Activated CD4-positive, alpha-beta T cell treated with anti-CD3 and anti-CD28 coated beads, Interleukin-2, amount 50 U/mL, for 4 hours (primary cell): Measurements from ENCODE around the gene SLC2A6.

ENCODE experiments used
- DNase-seq, 2 experiments: peaks; one replicate each; pipeline ENCODE4 v3.0.0-alpha.2; 2020

The SLC2A6 gene

DNA sequence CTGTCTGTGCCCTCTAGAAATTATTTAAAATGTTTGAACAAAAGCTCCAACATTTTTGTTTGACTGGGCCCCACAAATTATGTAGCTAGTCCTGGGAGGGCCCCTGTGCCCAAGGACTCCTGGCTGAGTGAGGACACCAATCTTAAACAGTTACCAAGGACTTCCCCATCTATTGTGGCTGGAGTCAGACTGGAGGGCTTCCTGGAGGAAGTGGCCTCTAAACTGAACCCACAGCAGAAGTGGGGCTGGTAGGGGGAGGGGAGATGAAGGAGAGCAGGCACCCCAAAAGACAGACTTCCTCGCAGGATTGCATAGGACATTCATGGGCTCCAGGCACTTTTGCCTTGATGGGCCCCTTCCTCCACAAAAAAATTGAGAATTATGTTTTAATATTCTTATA is 48.7 kb downstream of the SLC2A6 start:
- DNase-seq: no peak

- DNase-seq: peak in 1 of 2 experiments; percentile 13
Measured at GRCh38 chr9:133429641-133430161, 49.2 kb downstream of the SLC2A6 start.

DNA sequence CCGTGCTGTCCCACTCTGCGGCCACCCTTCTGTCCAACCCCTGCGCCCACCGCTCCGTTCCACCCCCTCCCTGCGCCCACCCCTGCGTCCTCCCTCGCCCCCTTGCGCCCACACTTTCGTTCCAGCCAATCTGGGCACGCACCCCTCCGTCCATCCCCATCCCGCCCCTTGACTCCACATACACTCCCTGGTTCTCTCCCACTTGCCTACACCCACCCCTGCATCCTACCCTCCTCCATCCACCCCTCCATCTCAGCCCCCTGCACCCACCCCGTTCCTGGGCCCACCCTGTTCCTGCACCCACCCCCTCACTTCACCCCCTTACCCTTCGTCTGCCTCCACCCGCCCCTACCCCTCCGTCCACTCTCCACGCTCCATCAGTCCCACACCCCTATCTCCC is 49.7 kb downstream of the SLC2A6 start:
- no peak for DNase-seq

GRCh38 chr9:133428617-133429101 is 50.2 kb downstream of the SLC2A6 start:
- DNase-seq: no peak

DNA sequence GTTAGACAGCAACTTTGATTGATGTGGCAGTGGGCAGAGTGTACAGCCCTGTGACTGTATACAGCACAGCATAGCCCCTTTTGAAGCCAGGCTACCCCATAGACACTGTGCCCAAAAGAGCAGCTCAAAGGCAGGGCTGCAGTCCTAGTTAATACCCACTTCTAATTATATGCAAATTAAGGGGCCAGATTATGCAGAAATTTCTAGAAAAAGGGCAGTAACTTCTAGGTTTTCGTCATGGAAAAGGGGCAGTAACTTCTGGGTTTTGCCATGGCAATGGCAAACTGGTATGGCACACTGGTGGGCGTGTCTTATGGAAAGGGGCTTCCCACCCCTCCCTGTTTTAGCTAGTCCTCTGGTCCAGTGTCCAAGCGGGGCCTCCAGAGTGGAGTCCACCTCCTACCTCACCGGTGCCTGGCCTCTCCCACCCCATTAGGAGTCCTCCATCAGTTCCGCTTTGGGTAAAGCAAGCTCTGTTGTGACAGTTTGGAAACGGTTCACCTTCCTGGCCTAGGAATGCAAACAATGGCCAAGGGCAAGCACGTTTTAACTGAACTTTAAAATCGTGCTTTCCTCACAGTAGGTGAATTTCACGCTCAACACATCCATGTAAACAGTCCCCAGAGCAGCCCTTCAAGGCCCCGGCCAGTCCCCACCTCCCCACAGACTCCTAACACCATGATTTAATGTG is 51.1 kb downstream of the SLC2A6 start:
- DNase-seq: no peak

- DNase-seq: no peak
Measured at GRCh38 chr9:133426011-133426410, 52.9 kb downstream of the SLC2A6 start.

DNA sequence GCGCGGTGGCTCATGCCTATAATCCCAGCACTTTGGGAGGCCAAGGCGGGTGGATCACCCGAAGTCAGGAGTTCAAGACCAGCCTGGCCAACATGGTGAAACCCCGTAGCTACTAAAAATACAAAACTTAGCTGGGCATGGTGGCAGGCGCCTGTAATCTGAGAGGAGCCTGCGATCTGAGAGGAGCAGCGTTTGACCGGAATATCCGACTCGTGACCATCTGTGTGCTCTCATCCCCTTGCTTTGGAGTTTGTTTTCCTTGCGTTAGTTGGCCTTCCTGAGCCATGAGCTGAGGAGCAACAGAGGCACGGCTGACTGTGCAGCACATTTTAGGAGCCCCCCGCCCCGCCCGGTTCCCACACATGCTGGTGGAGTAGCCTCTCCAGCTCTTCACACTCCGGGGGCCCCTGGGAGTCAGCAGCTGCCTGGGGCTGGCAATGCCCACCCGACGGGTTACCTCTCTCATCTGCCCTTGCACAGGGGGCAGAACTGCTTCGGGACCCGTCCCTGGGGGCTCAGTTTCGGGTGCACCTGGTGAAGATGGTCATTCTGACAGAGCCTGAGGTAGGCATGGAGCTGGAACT is 53.8 kb downstream of the SLC2A6 start:
- DNase-seq: no peak

DNA sequence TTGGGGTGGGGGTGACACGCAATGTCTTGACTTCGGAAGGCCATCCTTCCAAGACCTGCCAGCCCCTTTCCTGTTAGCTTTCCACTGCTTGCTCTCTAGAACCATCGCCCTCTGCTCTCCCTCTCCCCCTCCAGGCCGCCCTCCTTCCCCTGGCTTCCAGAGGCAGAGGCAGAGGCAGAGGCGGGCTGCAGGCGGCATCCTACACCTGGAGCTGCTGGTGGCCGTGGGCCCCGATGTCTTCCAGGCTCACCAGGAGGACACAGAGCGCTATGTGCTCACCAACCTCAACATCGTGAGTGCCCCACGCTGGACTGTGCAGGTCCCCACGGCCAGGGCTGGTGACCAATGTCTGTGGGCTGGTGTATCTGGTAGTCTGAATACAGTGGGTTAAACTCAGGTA is 54.7 kb downstream of the SLC2A6 start:
- DNase-seq: no peak

DNA sequence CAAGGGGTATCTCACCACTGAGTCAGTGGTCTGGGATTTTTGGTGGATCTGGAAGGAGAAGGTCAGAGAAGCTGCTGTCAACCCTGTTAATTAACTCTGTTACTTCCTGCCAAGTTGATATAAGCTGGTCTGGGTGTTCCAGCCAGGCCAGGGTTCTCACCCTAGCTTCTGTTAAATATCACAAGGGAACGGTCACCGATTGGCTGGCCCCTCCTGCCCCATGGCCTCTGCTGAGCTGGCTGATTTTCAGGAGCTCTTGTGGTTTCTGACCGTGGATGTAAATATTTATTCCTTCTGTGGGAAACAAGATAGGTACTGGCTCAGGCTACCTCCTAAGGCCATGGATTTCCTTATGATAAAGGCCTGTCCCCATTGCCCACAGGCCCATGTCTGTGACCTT is 55.7 kb downstream of the SLC2A6 start:
- DNase-seq: no peak

DNA sequence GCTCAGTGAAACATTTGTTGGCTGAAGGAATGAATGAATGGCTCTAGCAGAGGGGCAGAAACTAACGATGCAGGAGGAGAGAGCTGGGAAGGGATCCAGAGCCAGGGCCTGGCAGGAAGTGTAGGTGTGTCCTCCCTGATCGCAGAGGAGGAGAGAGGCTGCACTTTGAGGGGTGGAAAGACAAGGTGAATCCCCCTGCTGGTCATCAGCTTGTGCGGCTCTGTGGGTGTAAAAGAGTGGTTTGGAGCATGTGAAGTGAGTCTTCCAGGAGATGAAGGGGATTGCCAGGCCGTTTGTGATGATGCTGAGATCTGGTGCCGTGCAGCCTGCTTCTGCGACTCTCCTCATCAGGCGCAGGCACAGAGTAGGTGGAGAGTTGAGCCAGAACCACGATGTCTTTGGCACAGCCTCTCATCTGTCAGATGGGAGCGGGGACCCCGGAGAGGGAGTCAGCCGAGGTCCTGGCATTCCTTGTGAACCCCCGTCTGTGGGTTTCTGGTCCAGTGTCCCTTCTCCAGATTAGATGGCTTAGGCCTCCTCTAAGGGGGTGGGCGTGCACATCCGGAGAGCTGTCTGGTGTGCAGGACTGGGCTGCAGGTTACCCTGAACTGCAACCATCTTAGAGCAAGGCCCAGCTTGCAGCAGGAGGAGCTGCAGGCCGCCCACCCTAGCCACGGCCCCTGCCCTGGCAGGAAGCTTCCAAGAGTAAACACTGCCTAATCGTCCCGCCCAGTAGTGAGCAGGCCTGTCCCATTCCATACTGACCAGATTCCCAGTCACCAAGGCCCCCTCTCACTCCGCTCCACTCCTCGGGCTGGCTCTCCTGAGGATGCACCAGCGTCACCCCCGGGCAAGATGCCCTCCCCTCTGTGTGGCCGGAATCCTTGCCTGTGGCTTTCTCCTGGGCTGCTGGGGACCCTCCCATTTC is 57.0 kb downstream of the SLC2A6 start, which contains the start of gene ADAMTS13:
Gene ADAMTS13 (plus strand): TSS at position 753 of the 928 bp plus-strand sequence. CDS start 77 bp downstream, at position 830.
- DNase-seq: no peak
